ENCODE data around the gene SHCBP1L.
A peak's percentile ranks its signal among the peaks of the same experiment; 100 is the strongest.

The SHCBP1L gene

GRCh38 chr1:182884872-182885271, 68.1 kb downstream of the SHCBP1L start:
- no peak for TF ChIP-seq CTCF (IDR thresholded peaks at IDR 0.05; ENCODE audit: insufficient read depth, low read depth, low read length, missing control alignments)
- DNase-seq (ENCODE audit: low read depth) = no peak
- no peak overlapping the region for H3K4me3 ChIP-seq (ENCODE audit: low read length)

- TF ChIP-seq CTCF (IDR thresholded peaks at IDR 0.05; ENCODE audit: insufficient read depth, low read depth, low read length, missing control alignments) = no peak
- DNase-seq (ENCODE audit: low read depth) = no peak
- no peak overlapping the region for H3K4me3 ChIP-seq (ENCODE audit: low read length)
Measured at GRCh38 chr1:182877842-182878241, 75.1 kb downstream of the SHCBP1L start.

GRCh38 chr1:182877331-182877730, 75.6 kb downstream of the SHCBP1L start:
- no peak for TF ChIP-seq CTCF (IDR thresholded peaks at IDR 0.05; ENCODE audit: insufficient read depth, low read depth, low read length, missing control alignments)

GRCh38 chr1:182875889-182876288, 77.1 kb downstream of the SHCBP1L start:
- TF ChIP-seq CTCF (IDR thresholded peaks at IDR 0.05; ENCODE audit: insufficient read depth, low read depth, low read length, missing control alignments) = no peak
- no peak overlapping the region for H3K4me3 ChIP-seq (ENCODE audit: low read length)
- peak; percentile 52 for DNase-seq (ENCODE audit: low read depth)

More at GRCh38 chr1:182877331-182877730, 75.6 kb downstream of the SHCBP1L start:
- no peak for DNase-seq (ENCODE audit: low read depth)
- H3K4me3 ChIP-seq (ENCODE audit: low read length) = no peak overlapping the region

GRCh38 chr1:182872881-182873280, 80.1 kb downstream of the SHCBP1L start:
- no peak for TF ChIP-seq CTCF (IDR thresholded peaks at IDR 0.05; ENCODE audit: insufficient read depth, low read depth, low read length, missing control alignments)
- no peak overlapping the region for H3K4me3 ChIP-seq (ENCODE audit: low read length)
- no peak for DNase-seq (ENCODE audit: low read depth)

GRCh38 chr1:182869241-182869666, 83.7 kb downstream of the SHCBP1L start:
- TF ChIP-seq CTCF (IDR thresholded peaks at IDR 0.05; ENCODE audit: insufficient read depth, low read depth, low read length, missing control alignments) = no peak
- peak; percentile 35 for DNase-seq (ENCODE audit: low read depth)
- no peak overlapping the region for H3K4me3 ChIP-seq (ENCODE audit: low read length)

GRCh38 chr1:182867861-182868260, 85.1 kb downstream of the SHCBP1L start:
- TF ChIP-seq CTCF (IDR thresholded peaks at IDR 0.05; ENCODE audit: insufficient read depth, low read depth, low read length, missing control alignments) = no peak
- H3K4me3 ChIP-seq (ENCODE audit: low read length) = no peak overlapping the region
- no peak for DNase-seq (ENCODE audit: low read depth)
